HG03354 (cell line): Measurements from ENCODE around the gene CRHR1.

Experiments used
- ATAC-seq: cut with Tn5 transposase; IDR thresholded peaks from one replicate; pipeline ENCODE4 v1.9.1; 2021; ENCODE audit warnings: mild to moderate bottlenecking; ENCODE audit not compliant: unreplicated experiment, poor library complexity, severe bottlenecking

Gene CRHR1

DNA sequence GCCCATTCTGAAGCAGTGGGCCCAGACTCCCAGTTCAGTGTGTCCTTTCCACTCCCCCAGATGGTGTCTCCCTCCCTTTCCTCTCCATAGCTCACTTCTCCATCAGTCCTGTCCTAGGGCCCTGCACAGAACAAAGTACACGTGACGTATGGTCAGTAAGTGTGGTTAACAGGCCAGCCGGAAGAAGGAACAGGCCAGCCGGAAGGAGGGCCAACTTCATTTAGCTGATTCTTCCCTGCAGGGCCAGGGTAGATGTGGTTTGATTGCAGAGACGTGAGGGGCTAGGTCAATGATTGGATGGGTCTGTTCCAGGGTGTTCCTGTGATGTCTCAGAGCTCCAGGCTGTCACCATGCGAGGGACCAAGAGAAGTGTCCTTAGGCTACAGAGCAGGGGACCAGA lies 31.6 kb downstream of the CRHR1 start:
- ATAC-seq, result no peak

DNA sequence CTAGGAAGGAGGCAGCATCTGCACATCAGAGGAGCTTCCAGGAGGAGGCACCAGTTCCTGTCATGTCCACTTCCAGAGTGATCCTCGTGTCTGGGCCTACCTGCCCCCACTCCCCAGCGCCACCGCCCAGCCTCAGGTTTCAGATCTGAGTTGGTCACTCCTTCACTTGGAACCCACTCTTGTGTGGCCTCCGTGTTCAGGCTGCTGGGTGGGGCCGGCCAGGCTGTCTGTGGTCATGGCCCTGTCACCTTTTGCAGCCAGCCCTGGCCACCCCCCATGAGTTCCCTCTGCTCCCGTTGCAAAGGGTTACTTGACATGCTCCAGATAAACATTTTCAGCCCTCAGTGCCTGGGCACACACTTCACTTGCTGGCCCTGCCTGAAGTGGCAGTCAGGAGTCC lies 33.9 kb downstream of the CRHR1 start:
- no peak for ATAC-seq

DNA sequence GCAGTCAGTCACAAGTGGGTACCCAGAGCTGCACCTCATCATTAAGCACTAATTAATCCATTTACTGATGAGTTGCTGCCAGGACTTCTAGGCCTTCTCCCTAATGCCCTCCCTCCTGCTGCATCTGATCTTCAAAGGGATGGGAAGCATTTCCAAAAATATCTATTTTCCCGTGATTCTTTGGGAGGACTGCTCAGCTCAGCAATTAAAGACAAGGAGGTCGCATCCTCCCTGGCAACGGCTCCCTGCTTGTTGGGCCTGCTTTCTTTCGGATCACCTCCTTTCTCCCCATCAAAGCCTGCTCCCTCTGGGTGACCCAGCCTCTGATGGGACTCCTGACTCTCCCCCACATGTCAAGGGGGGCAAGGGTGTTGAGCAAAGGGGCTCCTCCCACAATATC lies 34.6 kb downstream of the CRHR1 start:
- ATAC-seq, result no peak

DNA sequence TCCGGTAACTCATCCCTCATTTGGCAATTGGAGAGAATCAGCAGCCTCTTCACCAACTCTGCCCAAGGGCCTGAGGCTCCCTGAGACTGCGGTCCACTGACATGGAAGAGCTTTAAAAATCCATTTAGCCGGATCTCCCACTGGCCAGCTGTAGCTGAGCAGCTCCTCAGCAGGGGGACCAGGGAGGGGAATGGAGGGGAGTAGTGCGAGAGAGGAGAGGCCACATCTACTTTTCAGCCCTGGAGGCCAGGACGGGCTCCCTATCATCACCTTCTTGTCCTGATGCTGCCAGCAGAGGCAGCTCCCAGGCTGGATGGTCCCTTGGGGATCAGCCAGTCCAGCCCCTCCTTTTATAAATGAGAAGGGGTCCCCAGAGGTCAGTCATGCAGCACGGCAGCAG lies 35.5 kb downstream of the CRHR1 start:
- ATAC-seq, result no peak

DNA sequence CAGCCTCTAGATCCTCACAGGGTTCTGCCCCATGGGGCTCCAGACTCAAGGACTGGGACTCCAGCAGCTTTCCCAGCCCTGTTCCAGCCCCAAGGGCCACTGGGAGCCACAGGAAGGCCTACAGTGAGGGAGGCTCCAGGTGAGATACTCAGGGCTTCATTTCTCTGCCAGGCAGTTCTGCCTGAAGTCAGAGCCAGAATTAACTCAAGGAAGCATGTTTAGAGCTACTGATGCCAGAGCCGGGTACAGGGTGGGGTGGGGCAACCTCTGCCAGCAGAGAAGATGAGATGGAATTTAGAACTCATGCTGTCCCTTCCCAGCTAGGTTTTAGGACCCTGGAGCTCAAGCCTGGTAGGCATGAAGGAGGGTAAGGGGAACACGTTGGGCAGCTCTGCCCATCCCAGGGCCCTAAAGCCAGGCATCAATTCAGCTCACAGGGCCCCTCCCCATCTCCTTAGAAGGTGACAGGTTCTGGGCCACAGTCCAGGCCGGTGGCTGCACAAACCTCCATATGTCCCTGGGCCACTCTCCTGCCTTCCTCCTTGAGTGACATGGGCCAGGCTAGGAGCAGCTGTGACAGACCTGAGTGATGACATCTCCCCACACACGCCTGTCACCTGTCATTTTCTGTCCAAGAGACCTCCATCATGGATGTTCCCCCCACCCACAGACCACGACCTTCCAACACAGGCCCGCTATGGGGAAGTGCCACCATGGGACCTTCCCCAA lies 36.1 kb downstream of the CRHR1 start:
- no peak for ATAC-seq

DNA sequence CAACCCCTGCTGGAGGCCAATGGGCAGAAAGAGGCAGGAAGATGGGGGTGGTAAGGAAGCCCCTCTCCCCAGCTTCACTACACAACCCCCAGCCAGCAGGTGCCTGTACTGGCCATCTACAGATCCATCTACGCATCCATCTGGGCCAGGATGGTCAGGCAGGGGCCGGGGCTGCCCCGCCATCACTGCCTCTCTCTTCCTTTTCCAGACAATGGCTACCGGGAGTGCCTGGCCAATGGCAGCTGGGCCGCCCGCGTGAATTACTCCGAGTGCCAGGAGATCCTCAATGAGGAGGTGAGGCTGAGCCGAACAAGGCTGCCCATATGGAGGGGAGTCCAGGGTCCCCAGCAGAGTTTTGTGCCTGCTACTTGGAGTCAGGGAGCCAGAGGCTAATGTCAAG lies 37.0 kb downstream of the CRHR1 start:
- ATAC-seq, result no peak

DNA sequence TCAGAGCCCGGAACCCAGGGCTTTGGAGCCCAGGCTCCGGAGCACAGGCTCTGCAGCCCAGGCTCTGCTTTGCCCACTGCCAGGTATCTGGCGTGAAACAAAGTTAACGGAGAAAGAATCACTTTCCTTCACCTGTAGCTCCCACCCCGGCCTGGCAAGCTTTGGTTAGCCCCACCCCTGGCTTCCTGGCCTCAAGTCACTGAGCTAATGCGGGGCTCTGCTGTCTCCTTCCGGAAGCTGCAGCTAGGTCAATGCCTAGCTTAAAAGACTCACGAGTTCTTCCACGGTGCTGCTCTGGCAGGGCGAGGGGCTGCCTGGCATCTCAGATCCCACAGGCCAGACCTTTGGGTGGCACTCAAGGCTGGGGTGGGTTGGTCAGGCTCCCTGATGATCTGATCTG lies 39.5 kb downstream of the CRHR1 start:
- ATAC-seq, result no peak

DNA sequence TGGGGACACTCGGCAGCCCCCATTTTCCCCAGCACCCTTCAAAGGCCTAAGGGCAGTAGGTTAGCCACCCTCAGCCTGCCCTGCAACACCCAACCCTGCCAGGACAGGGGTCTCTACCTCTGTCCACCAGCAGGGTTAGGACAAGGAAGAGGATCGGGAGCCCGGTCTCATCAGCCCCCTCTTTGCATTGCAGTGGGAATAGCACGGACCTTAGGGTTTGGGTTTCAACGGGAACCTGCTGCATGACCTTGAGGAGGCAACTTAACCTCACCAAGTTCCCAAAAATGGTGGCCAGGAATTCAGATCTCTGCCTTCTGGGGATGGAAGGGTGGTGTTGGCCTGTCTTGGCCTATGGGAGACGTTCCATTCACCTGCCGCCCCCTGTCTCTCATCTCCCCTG lies 40.4 kb downstream of the CRHR1 start:
- no peak for ATAC-seq

DNA sequence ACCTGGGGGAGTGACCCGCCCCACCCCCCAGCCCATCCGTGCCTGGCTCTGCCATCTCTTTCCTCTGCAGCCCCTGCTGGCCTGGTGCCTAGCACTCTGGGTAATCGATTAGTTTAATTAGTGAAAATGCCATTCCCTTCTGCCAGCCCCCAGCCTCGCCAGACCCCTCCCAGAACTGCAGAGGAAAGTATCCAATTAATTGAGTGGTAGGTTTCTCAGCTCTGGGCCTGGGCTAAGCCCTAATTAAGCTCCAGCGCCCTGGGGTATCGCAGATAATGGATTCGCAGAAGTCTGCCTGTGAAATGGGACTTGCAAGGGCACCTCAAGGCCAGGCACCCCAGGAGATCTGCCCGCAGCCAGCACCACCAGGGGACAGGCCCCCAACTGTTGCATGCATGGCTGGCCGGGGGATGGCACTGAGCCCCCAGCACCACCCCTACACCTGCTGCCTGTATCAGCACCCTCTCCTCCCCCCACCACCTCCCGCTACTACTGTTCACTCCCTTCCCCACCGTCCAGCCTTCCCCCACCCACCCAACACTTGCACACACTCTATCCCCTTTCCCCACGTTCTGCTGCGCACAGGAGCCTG lies 40.9 kb downstream of the CRHR1 start:
- ATAC-seq, result no peak

DNA sequence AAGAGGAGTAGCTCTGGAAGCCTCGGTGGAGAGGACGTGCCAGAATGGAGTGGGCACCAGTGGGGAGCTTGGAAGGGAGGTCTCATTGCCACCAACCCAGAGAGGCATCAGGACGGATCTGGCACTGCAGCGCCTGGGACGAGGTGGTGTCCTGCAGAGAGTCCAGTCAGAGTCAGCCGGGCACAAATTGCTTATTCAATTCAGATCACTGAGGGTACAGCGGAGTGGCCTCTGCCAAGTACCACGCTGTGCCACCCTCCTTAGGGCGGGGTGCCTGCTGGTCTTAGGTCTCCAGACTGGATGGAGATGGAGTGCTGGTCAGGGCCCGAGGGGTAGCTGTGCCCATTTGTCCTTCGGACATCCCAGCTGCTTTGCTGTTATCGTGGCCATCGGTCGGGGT lies 41.7 kb downstream of the CRHR1 start:
- ATAC-seq, result no peak

DNA sequence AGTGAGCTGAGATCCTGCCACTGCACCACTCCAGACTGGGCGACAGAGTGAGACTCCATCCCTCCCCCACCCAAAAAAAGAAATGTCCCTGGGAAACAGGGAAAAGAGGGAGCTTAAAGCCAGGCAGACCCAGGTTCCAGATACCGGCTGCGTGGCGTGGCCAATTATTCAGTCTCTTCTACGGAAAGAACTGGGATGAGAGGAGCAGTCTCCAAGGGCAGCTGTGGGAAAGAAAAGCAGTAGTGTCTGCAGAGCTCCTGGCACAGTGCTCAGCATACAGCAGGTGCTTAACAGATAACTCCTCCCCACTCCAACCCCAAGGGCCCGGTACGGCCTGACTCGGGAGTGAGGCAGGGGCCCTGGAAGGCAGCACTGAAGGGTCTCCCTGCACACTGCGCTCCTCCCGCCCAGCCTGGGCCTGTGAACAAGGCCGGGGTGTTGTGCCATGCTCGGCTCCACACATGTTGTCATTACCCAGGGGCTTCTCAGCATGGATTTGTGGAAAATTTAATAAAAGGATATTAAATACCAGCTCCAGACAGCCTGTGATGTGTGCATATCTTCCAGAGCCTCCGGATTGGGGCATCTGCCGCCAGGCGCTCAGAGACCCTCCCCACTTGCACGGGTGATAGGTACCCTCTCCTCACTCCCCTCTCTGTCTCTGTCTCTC lies 42.9 kb downstream of the CRHR1 start:
- no peak for ATAC-seq

DNA sequence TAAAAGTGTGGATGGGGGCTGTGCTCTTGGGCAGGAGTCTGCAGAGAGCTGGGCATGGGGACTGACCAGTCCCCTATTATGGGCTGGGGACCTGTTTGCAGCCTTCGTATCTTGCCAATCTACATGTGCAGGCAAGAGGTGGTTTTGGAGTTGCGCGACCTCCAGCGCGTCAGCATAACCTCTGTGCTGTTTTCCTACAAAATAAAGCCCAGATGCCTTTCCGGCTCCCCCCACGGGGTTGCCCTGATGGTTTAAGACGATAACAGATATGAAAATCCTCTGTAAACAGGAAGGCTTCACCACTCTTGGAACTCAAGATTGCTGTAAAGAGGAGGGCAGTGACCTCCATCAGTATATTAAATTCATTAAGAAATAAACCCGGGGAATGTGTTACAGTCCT lies 44.1 kb downstream of the CRHR1 start:
- ATAC-seq, result no peak

DNA sequence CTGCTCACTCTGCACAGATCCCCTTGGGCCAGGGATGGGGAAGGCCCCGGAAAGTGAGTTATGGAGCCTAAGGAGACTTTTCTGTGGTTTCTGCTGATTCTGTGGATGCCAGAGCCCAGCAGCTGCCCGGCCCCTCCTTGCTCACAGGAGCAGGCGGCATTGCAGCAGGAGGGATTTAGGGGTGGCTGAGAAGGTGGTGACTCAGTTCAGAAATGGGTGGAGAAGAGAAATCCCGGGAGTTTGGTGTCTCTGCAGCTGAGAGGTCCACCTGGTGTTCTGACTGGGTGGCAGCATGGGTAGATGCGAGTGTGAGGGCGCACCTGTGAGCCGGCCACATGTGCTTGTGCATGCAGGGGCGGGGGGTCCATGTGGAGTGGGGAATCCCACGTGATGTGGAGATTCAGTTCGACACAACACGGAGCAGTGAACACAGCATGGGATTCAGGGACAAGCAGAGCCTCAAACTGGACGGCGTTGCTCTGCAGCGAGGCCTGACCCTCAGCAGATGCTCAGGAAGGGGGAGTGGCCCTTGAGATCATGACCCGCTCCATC lies 44.5 kb downstream of the CRHR1 start:
- ATAC-seq, result no peak

DNA sequence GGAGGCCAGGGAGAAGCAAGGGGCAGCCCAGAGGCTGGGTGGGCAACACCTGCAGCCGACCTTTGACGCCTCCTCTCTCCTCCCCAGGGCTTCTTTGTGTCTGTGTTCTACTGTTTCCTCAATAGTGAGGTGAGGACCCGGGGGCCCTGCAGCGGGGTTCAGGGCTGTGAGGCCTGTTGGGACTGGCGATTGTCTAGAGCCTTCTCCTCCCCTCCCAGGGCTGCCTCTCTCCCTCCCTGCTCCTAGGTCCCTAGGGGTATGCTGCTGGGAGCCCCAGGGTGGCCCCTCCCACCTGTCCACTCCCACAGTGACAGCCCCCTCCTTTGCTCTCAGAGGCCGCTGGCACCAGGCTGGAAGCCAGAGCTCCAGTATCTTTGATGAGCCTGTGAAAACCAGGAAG lies 49.8 kb downstream of the CRHR1 start:
- ATAC-seq, result no peak

DNA sequence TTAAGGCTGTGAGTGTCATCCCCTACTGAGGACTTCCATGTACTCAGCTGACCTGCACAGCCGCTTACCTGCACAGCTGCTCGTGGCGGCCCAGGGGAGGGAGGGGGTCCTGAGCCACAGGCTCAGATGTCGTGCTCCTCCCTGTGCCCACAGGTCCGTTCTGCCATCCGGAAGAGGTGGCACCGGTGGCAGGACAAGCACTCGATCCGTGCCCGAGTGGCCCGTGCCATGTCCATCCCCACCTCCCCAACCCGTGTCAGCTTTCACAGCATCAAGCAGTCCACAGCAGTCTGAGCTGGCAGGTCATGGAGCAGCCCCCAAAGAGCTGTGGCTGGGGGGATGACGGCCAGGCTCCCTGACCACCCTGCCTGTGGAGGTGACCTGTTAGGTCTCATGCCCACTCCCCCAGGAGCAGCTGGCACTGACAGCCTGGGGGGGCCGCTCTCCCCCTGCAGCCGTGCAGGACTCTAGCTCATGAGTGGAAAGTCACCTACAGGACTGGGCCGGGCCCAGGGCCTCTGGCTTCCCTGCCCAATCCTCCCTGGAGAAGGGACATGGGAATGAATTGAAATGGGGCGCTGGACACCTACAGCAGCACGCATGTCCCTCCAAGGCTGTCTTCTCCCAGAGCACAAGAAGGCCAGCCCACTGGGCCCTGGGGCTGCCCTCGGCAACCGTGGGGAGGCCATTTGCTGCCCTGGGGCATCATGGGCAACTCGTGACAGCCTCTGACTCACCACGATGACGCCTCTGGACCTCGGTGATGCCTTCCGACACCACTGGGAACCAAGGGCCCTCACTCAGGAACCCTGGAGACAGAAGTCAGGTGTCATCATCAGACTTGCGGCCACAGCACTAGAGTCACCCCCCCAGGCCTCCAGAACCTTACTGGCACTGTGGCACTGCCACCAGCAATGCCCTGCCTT lies 50.6 kb downstream of the CRHR1 start:
- no peak for ATAC-seq

DNA sequence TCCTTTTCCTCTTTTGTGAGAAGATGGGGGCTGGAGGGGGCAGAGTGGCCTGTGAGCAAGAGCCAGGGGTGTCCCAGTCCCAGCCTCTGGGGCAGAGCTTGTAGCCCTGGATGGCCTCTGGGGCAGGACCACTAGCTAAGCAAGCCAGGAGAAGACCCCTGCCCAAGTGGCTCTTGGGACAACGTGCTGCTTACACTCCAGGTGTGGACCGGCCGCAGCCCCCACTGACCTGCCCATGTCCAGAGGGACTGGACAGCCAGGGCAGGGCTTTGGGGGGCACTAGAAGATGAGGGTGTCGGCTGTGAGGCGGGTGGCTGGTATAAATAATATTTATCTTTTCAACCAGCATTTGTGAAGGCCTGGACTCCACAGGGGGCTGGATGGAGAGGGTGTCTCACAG lies 51.4 kb downstream of the CRHR1 start:
- ATAC-seq, result no peak

DNA sequence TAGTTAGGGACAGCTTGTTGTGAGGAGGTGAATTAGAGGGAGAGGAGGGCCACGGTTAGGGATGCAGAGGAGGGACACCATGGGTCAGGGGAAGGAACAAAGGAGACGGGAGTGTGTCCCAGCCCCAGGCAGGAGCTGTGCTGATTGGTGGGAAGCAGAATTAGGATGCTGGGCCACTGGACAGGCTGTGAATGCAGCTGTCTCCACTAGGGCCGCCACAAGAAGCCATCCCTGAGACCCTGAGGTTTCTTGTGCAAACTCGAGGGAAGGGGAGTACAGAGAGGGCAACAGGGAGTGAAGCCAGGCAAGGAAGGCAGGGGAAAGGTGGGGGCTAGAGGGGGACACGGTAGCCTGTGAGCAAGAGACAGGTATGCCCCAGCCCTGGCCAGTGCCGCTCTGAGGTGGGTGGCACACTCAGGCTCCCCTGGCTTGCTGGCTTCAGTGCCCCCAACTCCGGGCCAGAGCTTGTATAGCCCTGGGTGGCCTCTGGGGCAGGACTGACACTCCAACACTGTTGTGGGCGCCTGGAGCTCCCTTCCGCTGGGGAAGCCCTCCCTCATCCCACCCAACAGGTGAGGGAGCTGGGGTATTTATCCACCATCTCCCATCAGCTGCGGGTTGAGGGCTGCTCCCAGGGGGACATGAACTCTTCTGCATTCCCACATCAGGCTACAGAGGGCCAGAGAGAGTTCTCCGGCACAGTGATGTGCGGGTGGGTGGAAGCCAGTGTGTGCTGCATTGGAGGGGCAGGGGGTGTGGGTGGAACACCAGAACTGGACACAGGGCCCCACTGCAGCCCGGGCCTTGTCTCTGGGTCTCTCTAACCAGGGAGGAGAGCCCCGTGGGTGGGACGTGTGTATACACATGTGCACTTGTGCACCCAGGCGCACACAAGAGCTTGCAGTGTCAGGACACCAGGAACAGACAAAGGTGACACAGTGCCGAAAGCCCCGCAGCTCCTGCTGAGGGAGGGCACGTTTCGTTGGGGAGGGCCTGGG lies 52.2 kb downstream of the CRHR1 start:
- no peak for ATAC-seq

DNA sequence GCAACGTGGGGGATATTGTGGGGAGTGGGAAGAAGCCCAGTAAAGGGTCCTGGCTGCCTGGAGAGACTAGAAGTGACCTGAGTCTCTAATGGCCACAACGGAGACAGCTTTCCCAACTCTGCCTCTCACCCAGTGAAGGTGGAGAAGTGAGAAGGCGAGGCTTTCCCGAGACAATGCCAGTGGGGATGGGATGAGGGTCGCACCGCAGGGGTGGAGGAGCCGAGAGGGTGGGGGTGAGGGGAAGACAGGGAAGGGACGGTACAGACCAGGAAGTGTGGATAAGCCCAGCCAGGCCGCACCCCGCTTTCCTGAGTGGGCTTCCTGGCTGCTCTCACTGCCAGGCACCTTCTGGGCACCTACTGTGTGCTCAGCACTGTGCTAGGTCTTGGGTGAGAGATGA lies 53.1 kb downstream of the CRHR1 start:
- no peak for ATAC-seq

DNA sequence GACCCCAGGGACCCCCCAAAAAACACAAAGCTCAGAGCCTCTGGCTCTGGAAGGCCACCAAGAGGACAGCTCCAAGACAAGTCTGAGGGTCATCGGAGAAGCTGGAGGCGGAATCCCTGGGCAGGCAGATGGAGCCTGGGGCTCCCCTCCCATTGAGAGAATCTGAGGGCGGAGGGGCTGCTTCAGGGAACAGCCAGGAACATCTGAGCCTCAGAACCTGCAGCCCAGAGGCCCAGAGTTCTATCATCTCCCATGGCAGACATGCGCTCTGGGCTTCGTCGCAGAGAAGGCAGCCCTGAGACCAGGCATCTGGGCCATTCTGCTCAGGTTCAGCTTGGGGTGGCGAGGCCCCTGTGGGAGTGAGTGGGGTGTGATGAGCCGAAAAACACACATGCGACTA lies 53.5 kb downstream of the CRHR1 start:
- no peak for ATAC-seq
